Panc1 (cell line): ENCODE data around the gene ANXA6.

ENCODE experiments used
- TCF7L2 ChIP-seq: IDR thresholded peaks from 2 replicates; pipeline ENCODE4 v1.6.1; 2011; ENCODE audit warnings: mild to moderate bottlenecking, low read depth, low read length, inconsistent platforms
- TF ChIP-seq, protein P1 (sequence below): fragments of 450-650 bp; IDR thresholded peaks from 2 replicates; pipeline ENCODE4 v1.5.1; 2017; ENCODE audit warnings: mild to moderate bottlenecking

DNA sequence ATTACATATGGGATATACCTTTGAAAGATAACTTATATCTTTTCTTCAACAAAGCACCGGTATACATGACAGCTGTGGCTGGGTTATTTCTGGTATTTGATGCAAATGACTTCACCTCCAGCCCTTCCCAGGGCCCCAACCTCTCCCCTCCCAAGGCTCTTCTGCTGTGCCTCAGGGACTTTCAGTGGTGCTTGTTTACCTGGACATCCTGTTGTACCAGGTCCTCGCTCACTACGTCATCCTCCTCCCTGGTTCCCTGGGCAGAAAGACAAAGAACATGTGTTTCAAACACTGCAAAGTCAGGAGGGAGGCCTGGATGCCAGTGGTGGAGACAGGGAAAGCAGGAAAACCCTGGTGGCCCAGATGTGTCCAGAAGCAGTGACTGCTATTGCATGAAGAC, 23.4 kb downstream of the ANXA6 start:
- TF ChIP-seq, protein P1, sequence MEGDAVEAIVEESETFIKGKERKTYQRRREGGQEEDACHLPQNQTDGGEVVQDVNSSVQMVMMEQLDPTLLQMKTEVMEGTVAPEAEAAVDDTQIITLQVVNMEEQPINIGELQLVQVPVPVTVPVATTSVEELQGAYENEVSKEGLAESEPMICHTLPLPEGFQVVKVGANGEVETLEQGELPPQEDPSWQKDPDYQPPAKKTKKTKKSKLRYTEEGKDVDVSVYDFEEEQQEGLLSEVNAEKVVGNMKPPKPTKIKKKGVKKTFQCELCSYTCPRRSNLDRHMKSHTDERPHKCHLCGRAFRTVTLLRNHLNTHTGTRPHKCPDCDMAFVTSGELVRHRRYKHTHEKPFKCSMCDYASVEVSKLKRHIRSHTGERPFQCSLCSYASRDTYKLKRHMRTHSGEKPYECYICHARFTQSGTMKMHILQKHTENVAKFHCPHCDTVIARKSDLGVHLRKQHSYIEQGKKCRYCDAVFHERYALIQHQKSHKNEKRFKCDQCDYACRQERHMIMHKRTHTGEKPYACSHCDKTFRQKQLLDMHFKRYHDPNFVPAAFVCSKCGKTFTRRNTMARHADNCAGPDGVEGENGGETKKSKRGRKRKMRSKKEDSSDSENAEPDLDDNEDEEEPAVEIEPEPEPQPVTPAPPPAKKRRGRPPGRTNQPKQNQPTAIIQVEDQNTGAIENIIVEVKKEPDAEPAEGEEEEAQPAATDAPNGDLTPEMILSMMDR: no peak
- TF ChIP-seq TCF7L2: no peak
